H54 (cell line): ENCODE measurements around the gene DUXA.
"Not testable (repeated sequence)": the region's sequence is repeated elsewhere in the genome, so short reads cannot be mapped to it uniquely, and the experiment has no call there.

ENCODE experiments used
- DNase-seq: peaks from one replicate; pipeline ENCODE4 v3.0.0; 2011; ENCODE audit warnings: low spot score, mixed read lengths; ENCODE audit not compliant: insufficient read length
- FAIRE-seq: peaks from 3 replicates; lab custom pipeline; 2011; peaks lifted over from hg19 to GRCh38; lab: Jason Lieb, UNC
- POLR2A ChIP-seq: IDR thresholded peaks from 2 replicates; pipeline ENCODE4 v1.6.1; 2011; ENCODE audit warnings: low read depth, mild to moderate bottlenecking, low read length

The DUXA gene

GRCh38 chr19:57135797-57136196 is 31.5 kb downstream of the DUXA start:
- TF ChIP-seq POLR2A, result no peak
- FAIRE-seq, result no peak

GRCh38 chr19:57127403-57127802 is 39.9 kb downstream of the DUXA start:
- FAIRE-seq, DNase-seq: not testable (repeated sequence)

More at GRCh38 chr19:57135797-57136196, 31.5 kb downstream of the DUXA start:
- no peak for DNase-seq

DNA sequence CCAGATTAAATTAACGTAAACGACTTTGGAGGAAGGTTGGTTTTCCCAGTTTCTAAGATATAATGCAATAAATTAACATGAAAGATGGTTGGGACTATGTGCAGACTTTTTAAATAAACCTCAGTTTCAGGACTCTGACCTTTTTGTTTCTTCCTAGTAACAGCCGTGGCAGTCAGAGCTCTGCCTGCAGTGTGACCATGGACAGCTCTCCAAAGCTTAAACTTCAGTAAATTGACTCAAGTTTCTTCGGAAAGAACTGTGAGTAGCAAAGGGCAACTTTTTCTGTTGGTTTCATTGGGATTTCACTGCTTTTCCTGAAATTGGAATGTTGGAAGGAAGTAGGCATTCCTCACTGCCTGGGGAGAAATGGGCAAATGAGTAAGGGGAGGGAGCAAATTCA is 43.4 kb downstream of the DUXA start:
- no peak for FAIRE-seq
- DNase-seq, result no peak
- no peak for TF ChIP-seq POLR2A

- TF ChIP-seq POLR2A, result no peak
- DNase-seq, result no peak
- no peak for FAIRE-seq
Measured at GRCh38 chr19:57118848-57119247, 48.4 kb downstream of the DUXA start.

DNA sequence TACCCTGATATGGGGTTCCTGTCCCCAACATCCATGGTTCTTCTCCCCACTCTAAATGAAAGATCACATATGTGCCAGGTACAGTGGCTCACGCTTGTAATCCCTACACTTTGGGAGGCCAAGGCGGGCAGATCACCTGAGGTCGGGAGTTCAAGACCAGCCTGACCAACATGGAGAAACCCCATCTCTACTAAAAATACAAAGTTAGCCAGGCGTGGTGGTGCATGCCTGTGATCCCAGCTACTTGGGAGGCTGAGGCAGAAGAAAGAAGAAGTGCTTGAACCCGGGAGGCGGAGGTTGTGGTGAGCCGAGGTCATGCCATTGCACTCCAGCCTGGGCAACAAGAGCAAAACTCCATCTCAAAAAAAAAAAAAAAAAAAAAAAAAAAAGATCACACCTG is 53.8 kb downstream of the DUXA start:
- not testable (repeated sequence) for DNase-seq, FAIRE-seq

DNA sequence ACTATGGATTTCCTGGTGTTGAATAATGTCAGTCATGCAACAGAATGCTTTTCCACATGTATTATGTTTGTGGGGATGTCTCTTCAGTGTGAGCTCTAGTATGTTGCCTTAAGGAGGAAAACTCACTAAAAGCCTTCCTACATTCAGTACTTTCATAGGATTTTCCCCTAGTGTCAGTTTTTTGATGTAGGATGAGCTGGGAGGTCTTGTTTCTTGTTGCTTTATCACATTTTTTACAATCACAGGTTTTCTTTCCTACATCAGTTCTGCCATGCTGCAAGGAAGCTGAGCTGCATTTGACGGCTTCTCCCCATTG is 56.0 kb downstream of the DUXA start:
- no peak for TF ChIP-seq POLR2A
- DNase-seq, result no peak
- no peak for FAIRE-seq

- TF ChIP-seq POLR2A, result no peak
- no peak for FAIRE-seq
- no peak for DNase-seq
Measured at GRCh38 chr19:57110592-57111328, 56.5 kb downstream of the DUXA start.

GRCh38 chr19:57106722-57107235 is 60.5 kb downstream of the DUXA start:
- no peak for FAIRE-seq
- TF ChIP-seq POLR2A, result no peak
- DNase-seq, result no peak

- no peak for TF ChIP-seq POLR2A
- DNase-seq (no peak), FAIRE-seq (no peak)
Measured at GRCh38 chr19:57105976-57106721, 61.1 kb downstream of the DUXA start.
